Psoas muscle (tissue), 8 donors: ENCODE measurements around the gene TGFBR2. TPM values are rescaled to one million over a fixed set of nuclear protein-coding genes. Genes with fewer than 3 reads are reported as not detected.

ENCODE experiments used
- ATAC-seq, 4 donors: fragments of 200-7000 bp; cut with Tn5 transposase; one replicate each; pipeline ENCODE4 v1.9.1; 2020; ENCODE audit warnings: moderate library complexity in 3 of 4, mild to moderate bottlenecking in 2 of 4
- DNase-seq, 2 donors: peaks; one replicate each; pipeline ENCODE4 v3.0.0-alpha.2; 2020
- H3K27ac ChIP-seq: fragments of 200-600 bp; one replicate; pipeline ENCODE4 v1.8.0; 2022
- H3K27me3 ChIP-seq, 3 donors: fragments of 200-600 bp in 1 of 3; one replicate each; pipeline versions ENCODE4 v1.6.1 to v1.8.0; 2013 to 2022; ENCODE audit warnings: low read length in 2 of 3, mild to moderate bottlenecking in 2 of 3, moderate library complexity in 1 of 3; ENCODE audit not compliant: insufficient read depth in 3 of 3
- H3K36me3 ChIP-seq, 2 donors: fragments of 200-600 bp in 1 of 2; one replicate each; pipeline versions ENCODE4 v1.6.1 to v1.8.0; 2013 to 2022; ENCODE audit warnings: low read depth in 1 of 2, mild to moderate bottlenecking in 1 of 2, moderate library complexity in 1 of 2; ENCODE audit not compliant: insufficient read depth in 1 of 2
- H3K4me1 ChIP-seq: fragments of 200-600 bp; one replicate; pipeline ENCODE4 v1.8.0; 2022
- H3K4me3 ChIP-seq: fragments of 200-600 bp; one replicate; pipeline ENCODE4 v1.8.0; 2022; ENCODE audit warnings: mild to moderate bottlenecking
- H3K9me3 ChIP-seq: fragments of 200-600 bp; one replicate; pipeline ENCODE4 v1.8.0; 2022
- CTCF ChIP-seq: fragments of 200-600 bp; IDR thresholded peaks from one replicate; pipeline ENCODE4 v1.8.0; 2022; ENCODE audit warnings: antibody characterized with exemption
- WGBS, 3 donors: extraction: QIAGEN DNeasy Blood & Tissue Kit; methylation state at CpG; one replicate each; pipeline versions ENCODE4 v1.1.6 to v1.1.7; 2013; 5-methylcytosine and 5-hydroxymethylcytosine counted together
- intact Hi-C, 2 donors: fragments of 100-400 bp; cut with DNase I; formaldehyde crosslinking; loops; one replicate each; pipeline versions ENCODE4 v1.11.0 to v1.14.2; 2022
- polyA plus RNA-seq, 3 donors: library from polyadenylated mRNA; stranded (reverse); fragments of 200-250 nt; gene quantifications; one replicate each; pipeline ENCODE4 v1.2.3, GENCODE V29; 2013
- total RNA-seq, 4 donors: library from RNA; stranded (reverse); fragmentation: NEBNext Ultra II Directional in 2 of 4; extraction: Animal tissue kit (Norgen Biotek cat#: 25700) in 2 of 4; gene quantifications; one replicate each; pipeline versions ENCODE4 v1.2.1 to v1.2.4, GENCODE V29; 2021 to 2023
- donor health status: healthy with polysubstance abuse.
- donor health status: DM: no; HTN: no; CAD: no; lungs with moderate emphysema.
- donor health status: Bipolar disorder and iron deficiency.
- donor health status: healthy.
- donor health status: DM: yes; HTN: yes; CAD: no.
- donor health status: DM: no; HTN: no; CAD: no.
- donor health status: DM: no; HTN: no; CAD: no.
- donor health status: DM: yes; HTN: yes; CAD: no.

Gene TGFBR2
- total and polyA plus RNA-seq, 7 donors = 19.7 to 58.8 (median 42.6) TPM

GRCh38 chr3:30629746-30630145, 23.3 kb downstream of the TGFBR2 start:
- H3K27me3 ChIP-seq = no peaks in the 10 kb centered on the region
- WGBS, 3 donors = 54 to 80% (median 71%) methylated on average over 6 of the region's 6 CpGs
- peaks cover 4% of the 10 kb centered on the region for H3K9me3 ChIP-seq
- intact Hi-C loops = no loop called here
- no peaks in the 10 kb centered on the region for H3K36me3 ChIP-seq
- no peak for TF ChIP-seq CTCF
- DNase-seq = no peak
- H3K4me3 ChIP-seq = peak overlapping the region; percentile 25
- H3K27ac ChIP-seq = peak overlapping the region; percentile 83
- ATAC-seq = peak in 1 of 4 donors; percentile 41
- peaks cover 85% of the 10 kb centered on the region for H3K4me1 ChIP-seq

GRCh38 chr3:30630238-30631030, 24.0 kb downstream of the TGFBR2 start:
- TF ChIP-seq CTCF = no peak
- intact Hi-C loops = no loop called here
- ATAC-seq (peak in 3 of 4 donors; percentile 19 to 29 (median 26)), DNase-seq (no peak)
- peaks cover 87% of the 10 kb centered on the region for H3K4me1 ChIP-seq
- no peak overlapping the region for H3K4me3 ChIP-seq
- no peaks in the 10 kb centered on the region for H3K36me3 ChIP-seq
- peaks cover 4% of the 10 kb centered on the region for H3K9me3 ChIP-seq
- peak overlapping the region; percentile 83 for H3K27ac ChIP-seq
- H3K27me3 ChIP-seq = no peaks in the 10 kb centered on the region
- 24 to 46% (median 25%) methylated on average over 2 of the region's 2 CpGs for WGBS, 3 donors

- H3K27me3 ChIP-seq = no peaks in the 10 kb centered on the region
- WGBS, 3 donors = 46 to 58% (median 49%) methylated on average over 7 of the region's 7 CpGs
- H3K9me3 ChIP-seq = peaks cover 4% of the 10 kb centered on the region
- H3K4me3 ChIP-seq = no peak overlapping the region
- TF ChIP-seq CTCF = no peak
- ATAC-seq (peak; percentile 40 to 73 (median 66)), DNase-seq (peak in 1 of 2 donors; percentile 19)
- peak overlapping the region; percentile 83 for H3K27ac ChIP-seq
- intact Hi-C loops = no loop called here
- peaks cover 82% of the 10 kb centered on the region for H3K4me1 ChIP-seq
- H3K36me3 ChIP-seq = no peaks in the 10 kb centered on the region
Measured at GRCh38 chr3:30631243-30631904, 25.0 kb downstream of the TGFBR2 start.

GRCh38 chr3:30632065-30632464, 25.7 kb downstream of the TGFBR2 start:
- WGBS, 3 donors = 31 to 50% (median 31%) methylated on average over 3 of the region's 3 CpGs
- Histone ChIP-seq H3K4me3 (no peak overlapping the region), H3K27ac (peak overlapping the region; percentile 83), H3K4me1 (peaks cover 79% of the 10 kb centered on the region), H3K27me3 (no peaks in the 10 kb centered on the region), H3K36me3 (no peaks in the 10 kb centered on the region), H3K9me3 (peaks cover 4% of the 10 kb centered on the region)
- no peak for TF ChIP-seq CTCF
- no peak for ATAC-seq
- intact Hi-C loops = no loop called here
- no peak for DNase-seq
